Adrenal gland (tissue), 5 donors: ENCODE data around the gene DLG2.

Experiments
- POLR2A ChIP-seq, 2 donors: fragments of 450-650 bp; IDR thresholded peaks; one replicate each; pipeline ENCODE4 v1.6.1; 2017; ENCODE audit warnings: antibody characterized with exemption in 2 of 2, mild to moderate bottlenecking in 2 of 2, moderate library complexity in 1 of 2
- TF ChIP-seq, protein P1 (sequence below), 6 experiments: fragments of 450-650 bp in 4 of 6; fragments of 200-600 bp in 2 of 6; sonication (generic) in 1 of 6; IDR thresholded peaks; 1 replicate in 5 of 6; 2 replicates in 1 of 6; pipeline versions ENCODE4 v1.5.1 to v1.8.0; 2016 to 2021; ENCODE audit warnings: antibody characterized with exemption in 6 of 6, mild to moderate bottlenecking in 2 of 6, moderate library complexity in 1 of 6
- donor health status: DM: no; HTN: no; CAD: no.

DNA sequence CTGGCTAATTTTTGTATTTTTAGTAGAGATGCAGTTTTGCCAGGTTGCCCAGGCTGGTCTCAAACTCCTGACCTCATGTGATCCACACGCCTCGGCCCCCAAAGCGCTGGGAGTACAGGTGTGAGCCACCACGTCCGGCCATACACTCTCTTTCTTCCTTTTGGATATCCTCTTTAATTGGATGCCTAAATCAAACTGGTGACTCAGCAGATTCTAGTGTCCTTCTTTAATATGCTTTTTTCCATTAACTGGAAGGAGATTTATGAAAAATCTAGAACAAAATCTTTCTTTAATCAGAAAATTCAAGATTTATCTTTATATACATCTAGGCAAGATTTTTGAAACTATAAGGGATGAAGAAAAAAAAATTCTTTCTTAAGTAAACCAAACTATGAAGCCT, 1371.7 kb downstream of the DLG2 start:
- TF ChIP-seq POLR2A (IDR thresholded peaks at IDR 0.05): no peak
- TF ChIP-seq, protein P1, sequence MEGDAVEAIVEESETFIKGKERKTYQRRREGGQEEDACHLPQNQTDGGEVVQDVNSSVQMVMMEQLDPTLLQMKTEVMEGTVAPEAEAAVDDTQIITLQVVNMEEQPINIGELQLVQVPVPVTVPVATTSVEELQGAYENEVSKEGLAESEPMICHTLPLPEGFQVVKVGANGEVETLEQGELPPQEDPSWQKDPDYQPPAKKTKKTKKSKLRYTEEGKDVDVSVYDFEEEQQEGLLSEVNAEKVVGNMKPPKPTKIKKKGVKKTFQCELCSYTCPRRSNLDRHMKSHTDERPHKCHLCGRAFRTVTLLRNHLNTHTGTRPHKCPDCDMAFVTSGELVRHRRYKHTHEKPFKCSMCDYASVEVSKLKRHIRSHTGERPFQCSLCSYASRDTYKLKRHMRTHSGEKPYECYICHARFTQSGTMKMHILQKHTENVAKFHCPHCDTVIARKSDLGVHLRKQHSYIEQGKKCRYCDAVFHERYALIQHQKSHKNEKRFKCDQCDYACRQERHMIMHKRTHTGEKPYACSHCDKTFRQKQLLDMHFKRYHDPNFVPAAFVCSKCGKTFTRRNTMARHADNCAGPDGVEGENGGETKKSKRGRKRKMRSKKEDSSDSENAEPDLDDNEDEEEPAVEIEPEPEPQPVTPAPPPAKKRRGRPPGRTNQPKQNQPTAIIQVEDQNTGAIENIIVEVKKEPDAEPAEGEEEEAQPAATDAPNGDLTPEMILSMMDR (IDR thresholded peaks at IDR 0.05): no peak
